Left lung (tissue), 10 donors: Measurements from ENCODE around the gene SCAPER. TPM values are rescaled to one million over a fixed set of nuclear protein-coding genes. Genes with fewer than 3 reads are reported as not detected.

Source experiments
- ATAC-seq: fragments of 200-7000 bp; cut with Tn5 transposase; one replicate; pipeline ENCODE4 v1.9.1; 2020; ENCODE audit warnings: moderate library complexity
- DNase-seq, 4 donors: peaks; one replicate each; pipeline ENCODE4 v3.0.0-alpha.2; 2013 to 2020
- H3K27ac ChIP-seq, 2 donors: fragments of 200-600 bp; sonication (generic) in 1 of 2; one replicate each; pipeline versions ENCODE4 v1.5.0 to v1.8.0; 2020 to 2021
- H3K27me3 ChIP-seq, 2 donors: fragments of 200-600 bp; sonication (generic) in 1 of 2; one replicate each; pipeline versions ENCODE4 v1.5.0 to v1.8.0; 2020 to 2021
- H3K36me3 ChIP-seq, 2 donors: fragments of 200-600 bp; sonication (generic) in 1 of 2; one replicate each; pipeline versions ENCODE4 v1.5.0 to v1.8.0; 2020 to 2021
- H3K4me1 ChIP-seq, 2 donors: fragments of 200-600 bp; one replicate each; pipeline ENCODE4 v1.8.0; 2021
- H3K4me3 ChIP-seq, 2 donors: fragments of 200-600 bp; sonication (generic) in 1 of 2; one replicate each; pipeline versions ENCODE4 v1.5.0 to v1.8.0; 2020 to 2021; ENCODE audit warnings: mild to moderate bottlenecking in 1 of 2
- H3K9me3 ChIP-seq, 2 donors: fragments of 200-600 bp; sonication (generic) in 1 of 2; one replicate each; pipeline versions ENCODE4 v1.5.0 to v1.8.0; 2020 to 2021
- CTCF ChIP-seq, 2 donors: fragments of 200-600 bp; sonication (generic) in 1 of 2; IDR thresholded peaks; one replicate each; pipeline versions ENCODE4 v1.5.0 to v1.8.0; 2021; ENCODE audit warnings: antibody characterized with exemption in 2 of 2
- intact Hi-C, 2 donors: fragments of 100-400 bp; cut with DNase I; formaldehyde crosslinking; loops; one replicate each; pipeline versions ENCODE4 v1.11.2 to v1.14.2; 2022
- polyA plus RNA-seq, 6 donors: library from polyadenylated mRNA; unstranded; fragments of 120-200 nt; gene quantifications; one replicate each; pipeline ENCODE4 v1.2.1, GENCODE V29; 2013; ENCODE audit not compliant: insufficient read length in 6 of 6
- total RNA-seq, 2 donors: library from RNA; stranded (reverse); fragmentation: NEBNext Ultra II Directional; extraction: Animal tissue kit (Norgen Biotek cat#: 25700); gene quantifications; one replicate each; pipeline ENCODE4 v1.2.1, GENCODE V29; 2021
- donor health status: DM: no; HTN: yes; CAD: no.
- donor health status: DM: no; HTN: no; CAD: no.

Gene SCAPER
- total and polyA plus RNA-seq, 8 donors = 18.3 to 30.0 (median 26.6) TPM

- no peaks in the 10 kb centered on the region for H3K9me3 ChIP-seq
- intact Hi-C loops = no loop called here
- no peaks in the 10 kb centered on the region for H3K36me3 ChIP-seq
- no peak for TF ChIP-seq CTCF (IDR thresholded peaks at IDR 0.05)
- ATAC-seq = no peak
- H3K4me3 ChIP-seq = no peak overlapping the region
- DNase-seq = no peak
- H3K4me1 ChIP-seq = no peaks in the 10 kb centered on the region
- no peak overlapping the region for H3K27ac ChIP-seq
- H3K27me3 ChIP-seq = no peaks in the 10 kb centered on the region
Measured at GRCh38 chr15:76546805-76547204, 358.3 kb downstream of the SCAPER start.

- intact Hi-C loops = no loop called here
- Histone ChIP-seq H3K4me3 (no peak overlapping the region), H3K27ac (peak overlapping the region in 1 of 2 donors; percentile 70), H3K4me1 (peaks cover 0 to 10% of the 10 kb centered on the region in 2 donors), H3K36me3 (no peaks in the 10 kb centered on the region), H3K27me3 (no peaks in the 10 kb centered on the region), H3K9me3 (no peaks in the 10 kb centered on the region)
- TF ChIP-seq CTCF (IDR thresholded peaks at IDR 0.05) = no peak
- ATAC-seq (no peak), DNase-seq (no peak)
Measured at GRCh38 chr15:76533995-76534394, 371.1 kb downstream of the SCAPER start.

- no peaks in the 10 kb centered on the region for H3K9me3 ChIP-seq
- ATAC-seq = peak; percentile 83
- no peak overlapping the region for H3K4me3 ChIP-seq
- intact Hi-C loops = no loop called here
- H3K27ac ChIP-seq = peak overlapping the region in 1 of 2 donors; percentile 70
- H3K27me3 ChIP-seq = no peaks in the 10 kb centered on the region
- no peaks in the 10 kb centered on the region for H3K36me3 ChIP-seq
- TF ChIP-seq CTCF (IDR thresholded peaks at IDR 0.05) = no peak
- no peak for DNase-seq
- peaks cover 0 to 10% of the 10 kb centered on the region in 2 donors for H3K4me1 ChIP-seq
Measured at GRCh38 chr15:76533060-76533820, 371.9 kb downstream of the SCAPER start.

- no peak for TF ChIP-seq CTCF (IDR thresholded peaks at IDR 0.05)
- H3K9me3 ChIP-seq = no peaks in the 10 kb centered on the region
- H3K27me3 ChIP-seq = no peaks in the 10 kb centered on the region
- peak overlapping the region in 1 of 2 donors; percentile 25 for H3K27ac ChIP-seq
- H3K4me1 ChIP-seq = peaks cover 0 to 10% of the 10 kb centered on the region in 2 donors
- intact Hi-C loops = no loop called here
- H3K36me3 ChIP-seq = no peaks in the 10 kb centered on the region
- H3K4me3 ChIP-seq = no peak overlapping the region
- ATAC-seq = no peak
- no peak for DNase-seq
Measured at GRCh38 chr15:76529911-76530310, 375.2 kb downstream of the SCAPER start.

- H3K4me3 ChIP-seq = no peak overlapping the region
- intact Hi-C loops = no loop called here
- no peaks in the 10 kb centered on the region for H3K9me3 ChIP-seq
- ATAC-seq (no peak), DNase-seq (no peak)
- H3K27me3 ChIP-seq = no peaks in the 10 kb centered on the region
- no peak for TF ChIP-seq CTCF (IDR thresholded peaks at IDR 0.05)
- H3K36me3 ChIP-seq = no peaks in the 10 kb centered on the region
- no peaks in the 10 kb centered on the region for H3K4me1 ChIP-seq
- H3K27ac ChIP-seq = no peak overlapping the region
Measured at GRCh38 chr15:76526111-76526510, 379.0 kb downstream of the SCAPER start.
